Left ventricle myocardium inferior (tissue), 1 donor: ENCODE data around the gene MAP3K21. TPM values are rescaled to one million over a fixed set of nuclear protein-coding genes. Genes with fewer than 3 reads are reported as not detected.

ENCODE experiments used
- DNase-seq: peaks from one replicate; pipeline ENCODE4 v3.0.0-alpha.2; 2020
- H3K27ac ChIP-seq: fragments of 200-600 bp; replicated peaks from 2 replicates; pipeline ENCODE4 v1.8.0; 2021
- H3K27me3 ChIP-seq: fragments of 200-600 bp; 2 replicates; pipeline ENCODE4 v1.8.0; 2021; ENCODE audit warnings: low read depth
- H3K36me3 ChIP-seq: fragments of 200-600 bp; 2 replicates; pipeline ENCODE4 v1.8.0; 2021
- H3K4me1 ChIP-seq: fragments of 200-600 bp; 2 replicates; pipeline ENCODE4 v1.8.0; 2021
- H3K4me3 ChIP-seq: fragments of 200-600 bp; 2 replicates; pipeline ENCODE4 v1.8.0; 2021; ENCODE audit warnings: mild to moderate bottlenecking, moderate library complexity
- H3K9me3 ChIP-seq: fragments of 200-600 bp; replicated peaks from 2 replicates; pipeline ENCODE4 v1.8.0; 2021
- intact Hi-C: fragments of 100-400 bp; cut with micrococcal nuclease; formaldehyde crosslinking; loops from one replicate; pipeline ENCODE4 v1.11.0; 2022
- total RNA-seq: library from RNA; stranded (reverse); fragmentation: NEBNext Ultra II Directional; extraction: Animal tissue kit (Norgen Biotek cat#: 25700); gene quantifications from one replicate; pipeline ENCODE4 v1.2.1, GENCODE V29; 2021
- TF ChIP-seq, protein P1 (sequence below): fragments of 200-600 bp; IDR thresholded peaks from 2 replicates; pipeline ENCODE4 v1.8.0; 2021; ENCODE audit warnings: antibody characterized with exemption, mild to moderate bottlenecking, borderline replicate concordance
- donor health status: DM: no; HTN: yes; CAD: no; lungs with severe emphysema.

Gene MAP3K21
- total RNA-seq, 1 donor from 2014 or later = 0.41 TPM

- H3K36me3 ChIP-seq = no peaks in the 10 kb centered on the region
- peaks cover 13% of the 10 kb centered on the region for H3K27me3 ChIP-seq
- TF ChIP-seq, protein P1, sequence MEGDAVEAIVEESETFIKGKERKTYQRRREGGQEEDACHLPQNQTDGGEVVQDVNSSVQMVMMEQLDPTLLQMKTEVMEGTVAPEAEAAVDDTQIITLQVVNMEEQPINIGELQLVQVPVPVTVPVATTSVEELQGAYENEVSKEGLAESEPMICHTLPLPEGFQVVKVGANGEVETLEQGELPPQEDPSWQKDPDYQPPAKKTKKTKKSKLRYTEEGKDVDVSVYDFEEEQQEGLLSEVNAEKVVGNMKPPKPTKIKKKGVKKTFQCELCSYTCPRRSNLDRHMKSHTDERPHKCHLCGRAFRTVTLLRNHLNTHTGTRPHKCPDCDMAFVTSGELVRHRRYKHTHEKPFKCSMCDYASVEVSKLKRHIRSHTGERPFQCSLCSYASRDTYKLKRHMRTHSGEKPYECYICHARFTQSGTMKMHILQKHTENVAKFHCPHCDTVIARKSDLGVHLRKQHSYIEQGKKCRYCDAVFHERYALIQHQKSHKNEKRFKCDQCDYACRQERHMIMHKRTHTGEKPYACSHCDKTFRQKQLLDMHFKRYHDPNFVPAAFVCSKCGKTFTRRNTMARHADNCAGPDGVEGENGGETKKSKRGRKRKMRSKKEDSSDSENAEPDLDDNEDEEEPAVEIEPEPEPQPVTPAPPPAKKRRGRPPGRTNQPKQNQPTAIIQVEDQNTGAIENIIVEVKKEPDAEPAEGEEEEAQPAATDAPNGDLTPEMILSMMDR = no peak
- H3K27ac ChIP-seq = no peak overlapping the region
- no peak overlapping the region for H3K4me3 ChIP-seq
- intact Hi-C loops = no loop called here
- DNase-seq = no peak
- H3K4me1 ChIP-seq = no peaks in the 10 kb centered on the region
- H3K9me3 ChIP-seq = peaks cover 13% of the 10 kb centered on the region
Observed at GRCh38 chr1:233412812-233413211, 85.3 kb downstream of the MAP3K21 start.

DNA sequence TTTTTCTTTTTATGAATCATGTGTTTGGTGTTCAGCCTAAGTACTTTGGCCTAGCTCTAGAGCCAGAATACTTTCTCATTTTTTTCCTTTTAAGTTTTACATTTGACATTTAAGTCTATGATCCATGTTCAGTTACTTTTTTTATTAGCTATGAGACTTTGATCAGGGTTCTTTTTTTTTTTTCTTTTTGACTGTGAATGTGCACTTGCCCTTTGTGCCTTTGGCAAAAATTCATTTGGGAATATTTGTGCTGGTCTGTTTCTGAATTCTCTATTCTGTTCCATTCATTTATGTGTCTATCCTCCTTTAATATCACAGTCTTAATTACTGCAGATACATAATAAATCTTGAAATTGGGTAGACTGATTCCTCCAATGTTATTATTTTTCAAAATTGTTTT lies 93.8 kb downstream of the MAP3K21 start:
- no peak overlapping the region for H3K27ac ChIP-seq
- H3K36me3 ChIP-seq = no peaks in the 10 kb centered on the region
- no peaks in the 10 kb centered on the region for H3K4me1 ChIP-seq
- H3K9me3 ChIP-seq = peaks cover 17% of the 10 kb centered on the region
- DNase-seq = no peak
- H3K27me3 ChIP-seq = no peaks in the 10 kb centered on the region
- H3K4me3 ChIP-seq = no peak overlapping the region
- TF ChIP-seq, protein P1 = no peak
- intact Hi-C loops = no loop called here

- peaks cover 12% of the 10 kb centered on the region for H3K27me3 ChIP-seq
- no peak overlapping the region for H3K4me3 ChIP-seq
- intact Hi-C loops = no loop called here
- no peak for DNase-seq
- no peaks in the 10 kb centered on the region for H3K4me1 ChIP-seq
- no peak overlapping the region for H3K27ac ChIP-seq
- TF ChIP-seq, protein P1 = no peak
- peaks cover 17% of the 10 kb centered on the region for H3K9me3 ChIP-seq
- no peaks in the 10 kb centered on the region for H3K36me3 ChIP-seq
Observed at GRCh38 chr1:233424779-233425178, 97.3 kb downstream of the MAP3K21 start.

GRCh38 chr1:233427907-233428306 lies 100.4 kb downstream of the MAP3K21 start:
- Histone ChIP-seq H3K9me3 (no peaks in the 10 kb centered on the region), H3K27ac (no peak overlapping the region), H3K4me1 (no peaks in the 10 kb centered on the region), H3K4me3 (no peak overlapping the region), H3K27me3 (peaks cover 23% of the 10 kb centered on the region), H3K36me3 (no peaks in the 10 kb centered on the region)
- DNase-seq = no peak
- TF ChIP-seq, protein P1 = no peak
- intact Hi-C loops = no loop called here

DNA sequence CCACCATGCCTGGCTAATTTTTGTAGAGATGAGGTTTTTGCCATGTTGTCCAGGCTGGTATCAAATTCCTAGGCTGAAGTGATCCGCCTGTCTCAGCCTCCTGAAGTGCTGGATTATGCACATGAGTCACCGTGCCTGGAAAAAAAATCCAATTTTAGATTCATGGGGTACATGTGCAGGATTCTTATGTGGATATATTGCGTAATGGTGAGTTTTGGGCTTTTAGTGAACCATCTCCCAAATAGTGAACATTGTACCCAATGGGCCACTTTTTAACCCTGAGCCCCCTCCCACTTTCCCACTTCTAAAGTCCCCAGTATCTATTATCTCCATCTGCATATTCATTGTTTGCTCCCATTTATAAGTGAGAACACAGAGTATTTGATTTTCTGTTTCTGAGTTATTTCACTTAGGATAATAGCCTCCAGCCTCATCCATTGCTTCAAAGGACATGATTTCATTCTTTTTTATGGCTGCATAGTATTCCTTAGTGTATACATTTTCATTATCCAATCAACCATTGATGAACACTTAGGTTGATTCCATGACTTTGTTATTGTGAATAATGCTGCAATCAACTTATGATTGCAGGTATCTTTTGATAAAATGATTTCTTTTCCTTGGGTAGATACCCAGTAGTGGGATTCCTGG lies 104.4 kb downstream of the MAP3K21 start:
- Histone ChIP-seq H3K9me3 (no peaks in the 10 kb centered on the region), H3K27me3 (peaks cover 26% of the 10 kb centered on the region), H3K4me1 (no peaks in the 10 kb centered on the region), H3K36me3 (no peaks in the 10 kb centered on the region), H3K4me3 (no peak overlapping the region), H3K27ac (no peak overlapping the region)
- TF ChIP-seq, protein P1 = no peak
- intact Hi-C loops = no loop called here
- no peak for DNase-seq

GRCh38 chr1:233432916-233433315 lies 105.4 kb downstream of the MAP3K21 start:
- intact Hi-C loops = no loop called here

More at GRCh38 chr1:233432916-233433315, 105.4 kb downstream of the MAP3K21 start:
- H3K4me1 ChIP-seq = no peaks in the 10 kb centered on the region
- H3K27me3 ChIP-seq = peaks cover 20% of the 10 kb centered on the region
- no peak overlapping the region for H3K27ac ChIP-seq
- H3K36me3 ChIP-seq = no peaks in the 10 kb centered on the region
- H3K4me3 ChIP-seq = no peak overlapping the region
- TF ChIP-seq, protein P1 = no peak
- H3K9me3 ChIP-seq = no peaks in the 10 kb centered on the region
- DNase-seq = no peak
